KG1 (cell line): ENCODE results near the gene GPR17.

Experiments used
- DNase-seq: peaks from one replicate; lab custom pipeline; 2025; lab: John Stamatoyannopoulos, UW

The GPR17 gene

GRCh38 chr2:127694986-127695385 lies 49.0 kb downstream of the GPR17 start:
- no peak for DNase-seq

- no peak for DNase-seq
Measured at GRCh38 chr2:127695491-127696472, 49.8 kb downstream of the GPR17 start.

GRCh38 chr2:127697482-127698180 lies 51.7 kb downstream of the GPR17 start:
- no peak for DNase-seq

GRCh38 chr2:127698553-127699355 lies 52.8 kb downstream of the GPR17 start:
- DNase-seq: no peak

GRCh38 chr2:127700527-127701192 lies 54.7 kb downstream of the GPR17 start:
- DNase-seq: no peak

- peak; percentile 57 for DNase-seq
Measured at GRCh38 chr2:127701193-127701650, 55.3 kb downstream of the GPR17 start, which contains the start of gene SFT2D3. TSS of gene SFT2D3 (plus strand) at chr2:127701497. CDS start at chr2:127701529, 32 bp downstream.

- DNase-seq: peak; percentile 49
Measured at GRCh38 chr2:127701651-127702394, 55.9 kb downstream of the GPR17 start.
